Fibroblast of lung (primary cell): ENCODE data around the gene RNF123. TPM values are rescaled to one million over a fixed set of nuclear protein-coding genes. Genes with fewer than 3 reads are reported as not detected.

ENCODE experiments used
- DNase-seq, 2 donors: peaks; one replicate each; pipeline versions ENCODE4 v3.0.0 to v3.0.0-alpha.2; 2010; ENCODE audit warnings: low read depth in 2 of 2
- H2AFZ ChIP-seq: 2 replicates; pipeline ENCODE4 v1.5.1; 2012; ENCODE audit warnings: low read length, control low read depth, inconsistent platforms
- H3K27ac ChIP-seq: 2 replicates; pipeline ENCODE4 v1.5.1; 2011; ENCODE audit warnings: low read length, control low read depth; ENCODE audit not compliant: insufficient read depth
- H3K27me3 ChIP-seq: 2 replicates; pipeline ENCODE4 v1.5.1; 2011; ENCODE audit warnings: mild to moderate bottlenecking, low read length; ENCODE audit not compliant: control insufficient read depth, insufficient read depth
- H3K36me3 ChIP-seq: 2 replicates; pipeline ENCODE4 v1.5.1; 2011; ENCODE audit warnings: low read length; ENCODE audit not compliant: control insufficient read depth, insufficient read depth
- H3K4me1 ChIP-seq: 2 replicates; pipeline ENCODE4 v1.5.1; 2011; ENCODE audit warnings: low read length; ENCODE audit not compliant: control insufficient read depth, insufficient read depth; ENCODE audit errors: extremely low read depth
- H3K4me2 ChIP-seq: 2 replicates; pipeline ENCODE4 v1.5.1; 2011; ENCODE audit warnings: low read length, control low read depth; ENCODE audit not compliant: insufficient read depth; ENCODE audit errors: extremely low read depth
- H3K4me3 ChIP-seq, 4 experiments: fragments of 200-600 bp in 1 of 4; sonication (generic) in 1 of 4; replicated peaks in 1 of 4; 2 replicates each; pipeline ENCODE4 v1.5.1; 2011 to 2016; ENCODE audit warnings: low read length in 4 of 4, low read depth in 3 of 4, mild to moderate bottlenecking in 3 of 4, control low read depth in 2 of 4, inconsistent platforms in 1 of 4, mixed read lengths in 1 of 4; ENCODE audit not compliant: insufficient read depth in 1 of 4; ENCODE audit errors: control extremely low read depth in 1 of 4
- H3K79me2 ChIP-seq: 2 replicates; pipeline ENCODE4 v1.5.1; 2012; ENCODE audit warnings: mild to moderate bottlenecking, low read length, inconsistent platforms; ENCODE audit not compliant: control insufficient read depth, insufficient read depth
- H3K9ac ChIP-seq: 2 replicates; pipeline ENCODE4 v1.5.1; 2011; ENCODE audit warnings: mild to moderate bottlenecking, low read length, control low read depth; ENCODE audit not compliant: insufficient read depth
- H3K9me3 ChIP-seq: 2 replicates; pipeline ENCODE4 v1.5.1; 2012; ENCODE audit warnings: low read depth, low read length; ENCODE audit not compliant: control insufficient read depth, insufficient read depth
- H4K20me1 ChIP-seq: 2 replicates; pipeline ENCODE4 v1.5.1; 2011; ENCODE audit warnings: low read length; ENCODE audit not compliant: control insufficient read depth, insufficient read depth; ENCODE audit errors: extremely low read depth
- EZH2 ChIP-seq: IDR thresholded peaks from 2 replicates; pipeline ENCODE4 v1.5.1; 2012; ENCODE audit warnings: low read length, control low read depth, mild to moderate bottlenecking; ENCODE audit errors: missing control alignments
- polyA plus RNA-seq, 2 donors: library from polyadenylated mRNA; depleted of rRNA in 1 of 2; stranded (reverse) in 1 of 2; unstranded in 1 of 2; fragments of >200 nt; gene quantifications; 2 replicates each; pipeline ENCODE4 v1.2.1, GENCODE V29; 2011 to 2012; ENCODE audit warnings: missing spikeins in 1 of 2
- total RNA-seq: library from RNA; depleted of rRNA; stranded (reverse); fragments of >200 nt; gene quantifications from 2 replicates; pipeline ENCODE4 v1.2.1, GENCODE V29; 2014
- TF ChIP-seq, protein P1 (sequence below), 2 donors: IDR thresholded peaks in 1 of 2; conservative IDR thresholded peaks in 1 of 2; 1 replicate in 1 of 2; 2 replicates in 1 of 2; pipeline ENCODE4 v1.5.1; 2011 to 2012; ENCODE audit warnings: low read length in 2 of 2, control low read depth in 1 of 2, inconsistent platforms in 1 of 2, low read depth in 1 of 2, mild to moderate bottlenecking in 1 of 2

RNF123 gene
- total and polyA plus RNA-seq, 2 donors (not counting 1 experiment from before 2014, with no cell fraction given) = 16.5 to 27.1 TPM

DNA sequence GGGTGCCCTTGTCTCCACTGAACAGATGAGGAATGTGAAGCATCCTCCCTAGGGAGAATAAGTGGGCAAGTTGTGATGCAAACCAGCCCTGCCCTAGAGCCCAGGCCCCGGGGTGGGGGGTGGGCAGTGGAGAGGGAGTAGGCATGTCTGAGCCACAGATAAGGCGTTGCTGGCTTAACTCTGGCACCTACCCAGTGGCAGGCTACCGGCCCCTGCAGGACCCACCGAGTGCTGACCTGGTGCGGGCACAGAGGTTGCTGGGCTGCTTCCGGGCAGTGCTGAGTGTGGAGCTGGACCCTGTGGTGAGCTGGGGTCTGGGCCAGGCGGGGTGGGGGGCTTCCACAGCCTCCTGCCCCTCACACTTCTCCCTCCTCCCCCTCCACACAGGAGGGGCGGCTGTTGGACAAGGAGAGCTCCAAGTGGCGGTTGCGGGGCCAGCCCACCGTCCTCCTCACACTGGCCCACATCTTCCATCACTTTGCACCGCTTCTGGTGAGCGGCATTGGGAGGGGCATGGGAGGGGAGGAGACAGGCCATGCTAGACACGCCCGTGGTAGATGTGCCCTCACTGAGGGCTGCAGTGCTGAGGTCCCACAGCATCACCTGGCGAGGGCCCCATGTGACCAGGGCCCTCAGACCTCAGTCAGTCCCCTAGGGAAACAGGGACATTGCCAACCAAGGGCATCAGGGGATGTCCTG is 10.1 kb downstream of the RNF123 start:
- Histone ChIP-seq H4K20me1 (peaks cover 2% of the 10 kb centered on the region), H3K4me1 (no peaks in the 10 kb centered on the region), H3K79me2 (no peaks in the 10 kb centered on the region), H3K27me3 (no peaks in the 10 kb centered on the region), H3K4me2 (no peak overlapping the region), H3K27ac (no peak overlapping the region), H3K9ac (no peak overlapping the region), H3K4me3 (no peak overlapping the region), H3K9me3 (no peaks in the 10 kb centered on the region), H3K36me3 (peaks cover 7% of the 10 kb centered on the region), H2AFZ (no peak overlapping the region)
- no peak for DNase-seq
- TF ChIP-seq, protein P1, sequence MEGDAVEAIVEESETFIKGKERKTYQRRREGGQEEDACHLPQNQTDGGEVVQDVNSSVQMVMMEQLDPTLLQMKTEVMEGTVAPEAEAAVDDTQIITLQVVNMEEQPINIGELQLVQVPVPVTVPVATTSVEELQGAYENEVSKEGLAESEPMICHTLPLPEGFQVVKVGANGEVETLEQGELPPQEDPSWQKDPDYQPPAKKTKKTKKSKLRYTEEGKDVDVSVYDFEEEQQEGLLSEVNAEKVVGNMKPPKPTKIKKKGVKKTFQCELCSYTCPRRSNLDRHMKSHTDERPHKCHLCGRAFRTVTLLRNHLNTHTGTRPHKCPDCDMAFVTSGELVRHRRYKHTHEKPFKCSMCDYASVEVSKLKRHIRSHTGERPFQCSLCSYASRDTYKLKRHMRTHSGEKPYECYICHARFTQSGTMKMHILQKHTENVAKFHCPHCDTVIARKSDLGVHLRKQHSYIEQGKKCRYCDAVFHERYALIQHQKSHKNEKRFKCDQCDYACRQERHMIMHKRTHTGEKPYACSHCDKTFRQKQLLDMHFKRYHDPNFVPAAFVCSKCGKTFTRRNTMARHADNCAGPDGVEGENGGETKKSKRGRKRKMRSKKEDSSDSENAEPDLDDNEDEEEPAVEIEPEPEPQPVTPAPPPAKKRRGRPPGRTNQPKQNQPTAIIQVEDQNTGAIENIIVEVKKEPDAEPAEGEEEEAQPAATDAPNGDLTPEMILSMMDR (conservative IDR thresholded peaks at IDR 0.05 in 1 of 2, IDR thresholded peaks at IDR 0.05 in 1 of 2; ENCODE audit: low read depth in 1 of 2, low read length in 2 of 2) = no peak
- no peak for TF ChIP-seq EZH2

DNA sequence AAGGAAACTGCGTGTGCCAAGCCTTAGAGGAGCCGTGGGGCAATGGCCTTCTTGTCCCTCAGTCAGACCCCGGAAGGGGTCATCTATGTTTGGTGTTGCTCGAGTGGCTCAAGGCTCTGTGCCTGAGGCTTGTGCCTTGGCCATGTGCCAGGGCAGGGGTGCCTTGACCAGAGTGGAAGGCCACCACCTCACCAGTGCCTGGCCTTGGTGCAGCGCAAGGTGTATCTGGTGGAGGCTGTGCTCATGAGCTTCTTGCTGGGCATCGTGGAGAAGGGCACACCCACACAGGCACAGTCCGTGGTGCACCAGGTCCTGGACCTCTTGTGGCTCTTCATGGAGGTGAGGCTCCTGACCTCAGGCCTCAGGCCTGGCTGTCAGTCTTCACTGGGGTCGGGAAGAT is 10.7 kb downstream of the RNF123 start:
- Histone ChIP-seq H3K9me3 (no peaks in the 10 kb centered on the region), H3K79me2 (no peaks in the 10 kb centered on the region), H3K4me3 (no peak overlapping the region), H4K20me1 (peaks cover 2% of the 10 kb centered on the region), H3K27me3 (no peaks in the 10 kb centered on the region), H2AFZ (no peak overlapping the region), H3K9ac (no peak overlapping the region), H3K27ac (no peak overlapping the region), H3K36me3 (peaks cover 8% of the 10 kb centered on the region), H3K4me1 (no peaks in the 10 kb centered on the region), H3K4me2 (no peak overlapping the region)
- TF ChIP-seq, protein P1 (conservative IDR thresholded peaks at IDR 0.05 in 1 of 2, IDR thresholded peaks at IDR 0.05 in 1 of 2; ENCODE audit: low read depth in 1 of 2, low read length in 2 of 2) = no peak
- TF ChIP-seq EZH2 = no peak
- no peak for DNase-seq

DNA sequence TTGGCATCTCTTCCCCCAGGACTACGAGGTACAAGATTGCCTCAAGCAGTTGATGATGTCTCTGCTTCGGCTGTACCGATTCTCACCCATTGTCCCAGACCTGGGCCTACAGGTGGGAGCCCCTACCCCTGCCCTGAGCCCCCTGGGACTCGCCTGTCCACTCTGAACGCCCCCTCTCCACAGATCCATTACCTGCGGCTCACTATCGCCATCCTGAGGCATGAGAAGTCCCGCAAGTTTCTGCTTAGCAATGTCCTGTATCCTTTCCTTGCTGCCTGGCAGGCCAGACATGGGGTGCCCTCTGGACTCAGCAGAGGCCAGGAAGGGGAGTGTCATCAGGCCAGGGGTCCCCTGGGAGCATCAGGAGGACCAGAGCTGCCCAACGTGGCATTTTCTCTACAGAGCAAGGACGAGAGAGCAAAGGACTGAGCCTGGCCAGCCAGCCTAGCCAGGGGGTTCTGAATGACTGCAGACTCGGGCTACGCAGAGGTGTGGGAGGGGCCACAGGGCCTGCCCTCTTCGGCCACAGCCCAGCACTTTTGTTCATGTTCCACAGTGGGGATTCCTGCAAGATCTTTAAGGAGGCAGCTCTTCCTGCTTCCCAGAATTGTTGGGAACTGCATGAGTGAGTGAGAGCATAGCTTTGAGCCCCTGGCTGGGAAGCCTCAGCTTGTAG is 11.2 kb downstream of the RNF123 start:
- Histone ChIP-seq H3K27me3 (no peaks in the 10 kb centered on the region), H3K4me1 (no peaks in the 10 kb centered on the region), H3K9ac (no peak overlapping the region), H3K79me2 (no peaks in the 10 kb centered on the region), H3K27ac (no peak overlapping the region), H2AFZ (no peak overlapping the region), H3K4me2 (no peak overlapping the region), H3K4me3 (no peak overlapping the region), H4K20me1 (peaks cover 2% of the 10 kb centered on the region), H3K36me3 (peaks cover 9% of the 10 kb centered on the region), H3K9me3 (no peaks in the 10 kb centered on the region)
- TF ChIP-seq, protein P1 (conservative IDR thresholded peaks at IDR 0.05 in 1 of 2, IDR thresholded peaks at IDR 0.05 in 1 of 2; ENCODE audit: low read depth in 1 of 2, low read length in 2 of 2) = no peak
- no peak for TF ChIP-seq EZH2
- no peak for DNase-seq
